CD4-positive, alpha-beta T cell treated with Interleukin-10 for 1 hour (primary cell): ENCODE measurements around the gene NFIX.

Source experiments
- DNase-seq: peaks from one replicate; pipeline ENCODE4 v3.0.0-alpha.2; 2020

The NFIX gene

DNA sequence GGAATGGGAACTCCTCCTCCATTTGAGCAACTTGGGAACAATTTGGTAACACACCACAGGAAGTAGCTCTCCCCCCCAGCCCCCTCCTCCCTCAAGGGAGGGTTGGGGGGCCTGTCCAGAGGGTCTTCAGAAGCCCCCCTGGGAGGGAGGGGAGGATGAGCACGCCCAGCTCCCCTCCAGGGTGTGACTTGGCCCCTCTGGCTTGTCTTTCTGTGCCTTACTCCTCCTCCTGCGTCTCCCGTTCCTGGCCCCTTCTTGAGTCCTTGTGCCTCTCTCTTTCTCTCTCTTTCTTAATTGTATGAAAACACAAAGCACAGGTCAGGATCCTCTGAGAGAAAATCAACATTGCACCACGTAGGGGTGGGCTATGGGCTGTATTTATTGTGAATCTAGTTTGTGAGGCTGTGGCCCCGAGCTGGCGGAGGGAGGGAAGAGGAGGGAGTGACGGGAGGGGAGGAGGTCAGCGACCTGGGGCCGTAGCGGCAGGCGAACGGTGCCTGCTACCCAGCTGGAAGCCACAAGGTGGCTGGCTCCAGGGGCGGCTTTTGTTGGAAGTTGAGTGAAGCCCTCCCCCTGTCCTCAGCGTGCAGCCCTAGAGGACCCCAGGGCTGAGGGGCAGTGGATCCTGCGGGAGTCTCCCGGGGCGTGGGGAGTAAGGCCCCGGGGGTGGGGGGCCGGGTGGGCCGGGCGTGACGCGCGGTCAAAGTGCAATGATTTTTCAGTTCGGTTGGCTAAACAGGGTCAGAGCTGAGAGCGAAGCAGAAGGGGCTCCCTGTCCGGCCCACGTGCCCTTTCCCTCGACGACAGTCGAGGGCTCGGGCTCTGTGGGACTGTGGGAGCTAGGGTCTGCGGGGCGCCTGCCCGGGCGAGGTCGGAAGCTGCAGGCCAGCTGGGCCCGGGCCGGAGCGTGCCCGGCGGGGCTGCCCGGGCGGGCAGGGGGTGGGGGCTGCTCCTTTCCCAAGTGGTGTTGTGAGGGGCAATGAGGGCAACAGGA is 101.0 kb downstream of the NFIX start:
- peak; percentile 22 for DNase-seq

DNA sequence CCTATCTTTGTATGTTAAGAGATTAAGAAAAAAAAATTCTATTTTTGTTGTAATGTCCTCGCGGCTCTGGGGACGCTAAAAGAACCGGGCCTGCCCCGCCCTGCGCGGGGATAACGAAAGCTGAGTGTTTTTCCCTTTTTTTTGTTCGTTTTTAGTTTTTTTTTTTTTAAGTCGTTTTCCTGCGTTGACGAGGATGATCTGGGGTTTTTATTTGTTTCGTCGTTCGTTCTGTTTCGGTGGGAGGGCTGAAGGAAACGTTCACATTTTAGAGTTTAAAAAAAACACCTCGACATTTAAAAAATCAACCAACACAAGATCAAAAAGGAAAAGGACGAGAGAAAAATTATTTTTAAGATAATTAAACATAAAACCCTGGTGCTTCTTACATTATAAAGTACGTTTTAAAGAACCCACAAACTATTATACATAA is 101.8 kb downstream of the NFIX start:
- DNase-seq, result peak; percentile 31

DNA sequence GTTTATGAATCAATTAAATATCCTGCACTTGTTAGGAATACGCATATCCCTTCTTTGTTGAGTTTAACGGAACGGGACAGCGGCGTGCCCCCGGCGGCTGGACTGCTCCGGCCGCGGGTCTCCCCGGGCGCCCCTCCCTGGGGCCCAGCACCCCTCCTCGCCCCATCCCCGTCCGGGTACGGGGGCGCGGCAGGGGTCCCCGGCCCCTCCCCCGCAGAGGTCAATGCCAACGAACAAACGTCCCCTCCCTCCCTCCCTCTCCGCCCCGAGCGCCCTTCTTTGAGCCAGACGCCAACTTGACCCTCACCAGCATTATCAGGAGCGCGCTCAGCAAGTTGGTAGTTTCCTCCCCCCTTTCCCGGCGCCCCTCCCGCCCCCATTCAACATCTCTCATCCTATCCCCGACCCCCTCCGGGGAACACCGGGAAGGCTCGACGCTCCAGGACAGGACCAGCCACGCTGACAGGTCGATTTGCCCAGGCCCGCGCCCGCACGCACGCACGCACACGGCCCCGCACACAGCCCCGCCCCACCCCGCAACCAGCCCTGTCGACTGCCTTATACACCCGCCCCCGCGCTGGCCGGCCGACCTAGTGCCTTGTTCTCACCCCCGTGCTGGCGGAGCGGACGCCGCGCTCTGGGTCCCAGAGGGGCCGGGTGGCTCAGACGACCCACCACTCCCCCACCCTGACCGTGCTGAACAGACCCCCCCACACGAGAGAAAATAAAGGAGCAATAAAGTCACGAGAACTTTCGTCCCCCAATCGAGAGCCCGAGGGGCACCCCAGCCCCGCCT is 102.4 kb downstream of the NFIX start:
- DNase-seq, result no peak

DNA sequence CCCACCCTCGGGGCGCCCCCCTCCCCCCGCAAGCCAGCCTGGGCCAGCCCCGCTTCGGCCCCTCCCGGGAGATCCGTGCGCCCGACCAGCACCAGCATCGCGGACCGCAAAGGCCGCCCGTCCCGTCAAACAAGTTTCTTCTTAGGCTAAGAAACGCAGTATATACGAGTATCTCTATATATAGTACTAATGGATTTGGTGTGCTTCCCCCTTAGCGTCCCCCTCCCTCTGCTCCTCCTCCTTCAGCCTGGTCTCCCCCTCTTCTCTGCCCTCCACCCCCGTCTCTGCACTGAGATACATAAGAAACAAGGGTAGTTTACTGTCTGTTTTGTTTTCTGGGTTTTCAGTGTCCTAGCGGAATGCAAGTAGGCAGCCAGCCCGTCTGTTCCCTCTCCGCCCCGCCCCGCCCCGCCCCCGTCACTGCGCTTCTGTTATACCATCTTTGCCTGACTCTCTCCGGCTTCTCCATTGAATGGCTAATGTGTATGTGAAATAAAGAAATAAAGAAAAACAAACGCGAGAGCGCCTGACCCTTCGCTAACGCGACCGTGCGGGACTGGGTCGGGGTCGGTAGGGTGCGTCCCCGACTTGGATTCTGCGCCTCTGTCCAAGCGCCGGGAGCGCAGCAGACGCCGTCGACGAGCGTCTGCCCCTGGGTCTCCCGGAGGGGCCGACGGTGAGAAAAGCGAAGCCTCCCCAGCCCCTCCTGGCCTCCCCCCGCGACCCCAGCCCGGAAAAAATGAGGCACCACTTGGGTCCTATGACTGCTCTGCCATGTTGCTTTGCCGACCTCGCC is 103.2 kb downstream of the NFIX start:
- DNase-seq, result peak; percentile 50

DNA sequence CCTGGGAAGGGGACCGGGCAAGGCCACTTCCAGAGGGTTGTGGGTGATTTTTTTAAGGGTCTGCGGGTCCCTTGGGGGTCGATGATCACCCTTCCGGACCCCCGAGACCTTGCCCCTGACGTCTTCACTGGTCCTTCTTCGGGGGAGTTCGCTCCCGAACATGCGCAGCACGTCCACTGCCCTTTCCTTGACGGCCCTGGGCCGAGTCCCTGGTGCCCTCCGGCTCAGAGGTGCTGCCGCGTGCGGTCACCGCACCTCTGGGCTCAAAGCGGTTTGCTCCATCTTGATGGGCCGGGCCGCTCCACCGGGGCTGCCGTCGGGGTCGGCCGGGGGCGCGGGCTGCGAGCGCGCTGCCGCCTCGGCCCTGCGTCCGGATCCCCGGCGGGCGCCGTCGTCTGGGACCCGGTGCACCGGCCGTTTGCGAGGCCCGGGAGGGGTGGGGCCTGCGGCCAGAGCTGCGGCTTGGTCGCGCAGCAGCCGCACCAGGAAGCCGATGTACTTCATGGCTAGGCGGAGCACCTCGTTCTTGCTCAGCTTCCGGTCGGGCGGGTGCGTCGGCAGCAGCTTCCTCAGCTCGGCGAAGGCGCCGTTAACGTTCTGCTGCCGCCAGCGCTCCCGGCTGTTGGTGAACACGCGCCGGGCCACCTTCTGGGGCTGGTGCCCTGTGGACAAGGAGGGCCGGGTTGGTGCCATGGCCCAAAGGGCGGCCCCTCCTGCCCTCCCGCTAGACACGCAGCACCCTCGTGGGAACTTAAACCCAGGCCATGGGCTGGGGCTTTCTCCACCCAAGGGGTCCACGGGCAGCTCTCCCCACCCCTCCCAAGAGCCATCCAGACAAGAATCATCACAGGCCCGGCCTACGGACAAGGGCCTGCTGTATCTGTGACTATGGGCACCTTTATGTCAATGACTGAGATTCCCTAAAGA is 104.1 kb downstream of the NFIX start:
- peak; percentile 83 for DNase-seq

DNA sequence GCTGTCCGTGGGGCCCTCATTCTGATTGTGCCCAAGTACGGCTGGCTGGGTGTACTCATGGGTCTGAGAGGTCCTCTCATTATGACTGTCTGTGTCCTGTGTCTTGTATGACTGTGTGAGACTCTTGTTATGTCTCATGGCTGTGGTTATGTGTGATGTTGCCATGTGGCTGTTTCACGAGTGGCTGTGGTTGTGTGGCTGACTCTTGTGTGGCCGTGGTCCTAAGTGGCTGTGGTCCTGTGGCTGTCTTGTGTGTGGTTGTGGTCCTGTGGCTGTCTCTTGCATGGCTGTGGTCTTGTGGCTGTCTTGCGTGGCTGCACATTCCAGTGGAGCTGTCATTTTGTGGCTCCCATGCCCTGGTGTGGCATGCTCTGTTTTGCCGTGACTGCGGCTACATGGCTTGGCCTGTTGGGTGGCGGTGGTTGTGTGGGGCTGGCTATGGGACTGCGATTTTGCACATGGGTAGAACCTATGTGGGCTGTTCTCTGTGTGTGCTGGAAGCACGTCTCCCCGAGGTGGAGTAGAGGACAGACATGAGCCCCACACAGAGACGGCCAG is 104.8 kb downstream of the NFIX start:
- peak; percentile 84 for DNase-seq

DNA sequence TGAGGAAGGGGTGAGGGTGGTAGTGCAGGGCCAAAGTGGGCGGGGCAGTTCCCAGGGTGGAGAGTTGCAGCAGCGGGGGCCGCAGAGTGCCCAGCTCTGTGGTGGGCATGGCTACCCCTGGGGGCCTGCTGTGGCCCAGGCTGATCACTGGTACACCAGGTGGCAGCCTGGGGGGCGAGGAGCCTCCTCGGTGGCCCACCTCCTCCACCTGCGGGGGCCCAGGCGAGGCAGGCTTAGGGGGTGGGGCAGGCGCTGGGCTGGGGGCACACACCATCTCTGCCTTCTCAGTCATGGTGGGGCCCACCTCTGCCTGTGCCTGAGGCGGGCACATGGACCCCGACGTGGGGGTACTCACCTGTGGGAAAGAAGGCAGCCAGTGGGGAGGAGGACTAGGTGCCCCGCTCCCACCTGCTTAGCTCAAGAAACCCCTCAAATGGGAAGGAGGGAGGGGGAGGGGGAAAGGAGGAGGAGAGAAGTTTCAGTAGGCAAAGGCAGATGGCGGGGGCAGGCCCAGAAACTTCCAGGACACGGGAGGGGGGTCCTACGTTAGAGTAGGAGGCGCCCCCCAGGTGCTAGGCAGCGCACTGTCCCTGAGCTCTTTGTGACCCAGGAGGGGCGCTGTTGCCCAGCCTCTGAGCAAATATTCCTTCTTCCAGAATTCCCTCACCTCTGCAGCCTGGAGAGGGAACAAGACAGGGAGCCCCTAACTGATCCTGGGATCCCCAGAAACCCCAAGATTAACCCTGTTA is 105.7 kb downstream of the NFIX start:
- no peak for DNase-seq

DNA sequence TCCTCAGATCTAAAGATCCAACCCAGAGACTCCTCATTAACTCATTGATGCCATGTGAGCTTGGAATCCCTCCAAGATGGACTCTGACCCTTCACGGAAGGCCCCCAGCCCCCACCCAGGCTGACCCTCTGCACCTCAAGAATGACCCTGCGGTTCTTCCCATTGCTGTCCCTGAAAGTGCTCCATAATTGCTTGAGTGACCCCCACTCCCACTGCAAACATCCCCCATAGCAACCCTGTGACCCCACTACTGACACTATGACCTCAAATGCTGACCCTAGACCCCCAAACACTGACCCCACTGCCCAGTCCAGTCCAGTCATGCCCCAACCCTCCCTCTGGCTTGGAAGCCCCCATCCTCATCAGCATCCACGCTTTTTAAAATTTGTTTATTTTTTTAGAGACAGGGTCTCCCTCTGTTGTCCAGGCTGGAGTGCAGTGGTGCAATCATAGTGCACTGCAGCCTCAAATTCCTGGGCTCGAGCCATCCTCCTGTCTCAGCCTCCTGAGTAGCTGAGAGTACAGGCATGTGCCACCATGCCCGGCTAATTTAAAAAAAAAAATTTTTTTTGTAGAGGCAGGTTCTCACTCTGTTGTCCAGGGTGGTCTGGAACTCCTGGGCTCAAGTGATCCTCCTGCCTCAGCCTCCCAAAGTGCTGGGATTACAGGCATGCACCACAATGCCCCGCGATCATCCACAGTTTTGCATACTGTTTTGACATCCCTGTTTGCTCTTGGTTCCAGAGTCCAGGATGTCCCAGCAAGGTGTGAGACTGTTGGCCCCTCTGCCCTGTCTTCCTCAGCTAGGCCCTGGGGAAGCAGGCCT is 106.5 kb downstream of the NFIX start:
- DNase-seq, result no peak

DNA sequence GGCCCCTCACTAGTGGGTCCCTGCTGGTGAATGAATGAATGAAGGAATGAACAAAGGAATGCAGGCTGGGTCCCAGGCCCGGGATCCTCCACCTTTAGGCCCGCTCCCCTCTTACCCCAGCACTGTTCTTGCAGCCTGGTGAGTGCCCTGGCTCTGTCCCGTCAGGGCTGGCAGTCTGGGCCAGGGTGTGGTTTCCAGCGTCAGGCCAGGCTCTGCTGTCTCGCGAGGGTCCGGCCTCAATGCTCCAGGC is 107.1 kb downstream of the NFIX start:
- DNase-seq, result no peak

DNA sequence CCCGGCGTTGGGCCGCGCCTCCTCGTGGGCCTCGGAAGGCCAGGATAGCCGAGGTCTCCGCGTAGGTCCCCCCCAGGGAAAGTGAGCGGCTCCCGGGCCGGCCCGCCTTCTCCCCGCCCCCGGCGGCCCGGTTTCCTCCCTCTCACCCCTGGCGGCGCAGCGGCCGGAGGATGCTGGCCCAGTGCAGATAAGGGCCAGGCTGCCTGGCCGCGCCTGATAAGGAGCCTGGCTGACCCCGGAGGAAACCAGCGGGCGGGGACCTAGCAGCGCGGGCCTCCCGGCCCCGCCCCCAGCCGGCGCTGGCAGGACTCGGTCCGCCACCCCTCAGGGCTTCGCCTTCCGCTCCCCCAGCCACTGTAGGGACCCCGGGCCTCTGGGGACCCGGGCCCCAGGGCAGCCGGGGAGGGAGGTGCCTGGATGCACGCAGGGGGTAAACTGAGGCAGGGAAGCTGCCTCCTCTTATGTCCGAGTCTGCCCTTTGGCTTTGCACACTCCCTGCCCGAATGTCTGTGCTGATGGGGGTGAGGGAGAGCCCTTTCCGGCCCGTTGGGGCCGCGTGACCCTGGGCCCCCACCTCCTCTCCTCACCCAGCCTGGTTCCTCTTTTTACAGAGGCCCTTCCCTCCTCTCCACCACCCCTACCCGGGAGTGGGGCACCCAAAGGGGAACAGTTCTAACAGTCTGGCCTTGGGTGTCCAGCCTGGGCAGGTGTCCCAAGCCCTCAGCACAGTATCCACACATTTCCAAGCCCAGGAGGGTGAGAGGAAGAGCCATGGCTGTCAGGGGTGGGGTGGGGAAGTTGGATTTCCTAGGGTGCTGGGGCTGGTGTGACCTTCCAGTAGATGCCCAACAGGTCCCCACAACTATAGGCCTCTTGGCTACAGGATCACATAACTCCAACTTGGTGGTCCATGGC is 107.6 kb downstream of the NFIX start, which contains the start of gene LYL1:
TSS of gene LYL1 (minus strand) at position 193 of the 915 bp plus-strand sequence. CDS start 1,687 bp downstream, outside the sequence.
- peak; percentile 43 for DNase-seq

DNA sequence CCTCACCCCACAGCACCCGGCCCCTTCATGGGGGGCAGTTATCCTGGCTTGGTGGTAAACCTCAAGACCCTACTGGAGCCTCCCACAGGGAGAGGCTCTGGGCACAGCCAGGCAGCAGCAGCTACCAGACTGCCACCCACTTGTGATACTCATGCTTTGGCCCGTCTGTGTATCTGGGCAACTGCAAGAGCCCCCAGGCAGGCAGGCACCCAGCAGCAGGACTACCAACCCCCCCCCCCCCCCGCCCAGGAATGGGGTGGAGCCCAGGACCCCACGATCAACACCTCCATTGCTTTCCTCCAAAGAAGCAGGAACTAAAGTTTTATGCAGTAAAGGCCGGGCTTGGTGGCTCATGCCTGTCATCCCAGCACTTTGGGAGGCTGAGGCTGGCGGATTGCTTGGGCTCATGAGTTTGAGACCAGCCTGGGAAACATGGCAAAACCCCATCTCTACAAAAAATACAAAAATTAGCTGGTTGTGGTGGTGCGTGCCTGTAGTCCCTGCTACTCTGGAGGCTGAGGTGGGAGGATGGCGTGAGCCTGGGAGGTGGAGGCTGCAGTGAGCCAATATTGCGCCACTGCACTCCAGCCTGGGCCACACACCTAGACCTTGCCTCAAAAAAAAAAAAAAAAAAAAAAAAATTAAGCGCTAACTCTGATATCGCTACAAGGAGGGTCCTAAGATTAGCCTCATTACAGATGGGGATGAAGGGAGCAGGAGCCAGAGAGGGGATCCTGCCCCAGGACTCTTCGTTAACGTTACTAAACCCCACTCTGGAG is 108.5 kb downstream of the NFIX start:
- no peak for DNase-seq

DNA sequence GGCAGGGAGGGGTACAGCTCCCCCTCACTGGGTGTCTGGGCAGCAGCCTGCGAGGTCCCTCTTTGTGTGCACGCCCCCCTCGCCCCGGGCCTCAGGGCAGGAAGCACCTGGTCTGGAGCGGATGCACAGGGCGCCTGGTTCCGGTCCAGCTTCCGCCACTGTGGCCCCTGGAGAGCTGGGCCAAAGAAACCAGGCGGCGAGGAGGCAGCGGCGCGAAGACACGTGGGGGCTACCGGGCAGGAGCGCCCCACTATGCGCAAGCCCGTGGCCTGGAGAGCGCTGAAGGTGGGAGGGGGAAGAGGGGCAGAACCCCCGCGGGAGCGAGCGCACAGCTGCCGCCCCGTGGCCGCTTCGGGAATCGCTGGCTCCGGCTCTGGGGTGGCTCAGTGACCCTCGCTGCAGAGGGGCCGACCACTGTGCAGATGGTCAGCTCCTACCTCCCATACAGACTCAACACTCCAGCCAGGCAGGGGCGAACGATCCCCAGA is 109.1 kb downstream of the NFIX start:
- DNase-seq, result peak; percentile 70

DNA sequence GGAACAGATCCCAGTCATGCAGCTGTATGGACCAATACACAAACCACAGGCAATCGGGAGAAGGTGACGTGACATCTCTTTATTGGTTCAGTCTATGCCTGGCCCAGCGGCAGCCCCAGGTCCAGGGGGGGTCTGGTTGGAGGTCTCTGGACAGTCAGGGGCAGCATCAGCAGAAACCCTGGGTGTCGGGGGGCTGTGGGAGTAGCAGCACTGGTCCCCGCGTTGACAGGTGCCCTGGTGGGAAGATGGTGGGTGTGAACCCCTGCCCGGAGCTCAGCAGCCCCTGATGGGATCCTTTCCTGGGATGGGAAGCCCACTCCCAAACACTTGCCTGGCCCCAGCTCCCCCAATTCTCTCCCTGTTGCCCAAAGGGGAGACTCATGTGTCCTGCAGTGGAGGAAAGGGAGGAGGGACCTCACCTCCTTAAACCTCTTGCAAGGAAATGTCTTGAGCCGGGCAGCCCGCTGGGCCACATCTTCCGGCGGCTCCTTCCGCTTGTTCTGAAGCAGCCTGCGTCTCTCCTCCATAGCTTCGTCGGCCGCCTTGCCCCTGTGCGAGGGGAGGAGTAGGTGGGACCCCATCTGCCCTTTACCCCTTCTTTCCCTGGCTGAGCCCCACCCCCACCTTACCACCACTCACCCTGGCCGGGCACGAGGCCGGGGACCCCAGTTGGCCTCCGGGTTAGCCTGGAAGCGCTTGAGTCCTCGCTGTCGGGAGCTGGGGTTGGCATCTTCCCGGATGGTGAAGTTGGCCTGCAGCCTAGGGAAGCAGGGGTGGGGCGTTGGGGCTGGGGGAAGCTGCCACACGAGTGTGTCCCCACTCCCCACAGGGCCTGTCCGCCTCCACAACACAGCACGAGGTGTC is 109.8 kb downstream of the NFIX start:
- DNase-seq, result peak; percentile 40

DNA sequence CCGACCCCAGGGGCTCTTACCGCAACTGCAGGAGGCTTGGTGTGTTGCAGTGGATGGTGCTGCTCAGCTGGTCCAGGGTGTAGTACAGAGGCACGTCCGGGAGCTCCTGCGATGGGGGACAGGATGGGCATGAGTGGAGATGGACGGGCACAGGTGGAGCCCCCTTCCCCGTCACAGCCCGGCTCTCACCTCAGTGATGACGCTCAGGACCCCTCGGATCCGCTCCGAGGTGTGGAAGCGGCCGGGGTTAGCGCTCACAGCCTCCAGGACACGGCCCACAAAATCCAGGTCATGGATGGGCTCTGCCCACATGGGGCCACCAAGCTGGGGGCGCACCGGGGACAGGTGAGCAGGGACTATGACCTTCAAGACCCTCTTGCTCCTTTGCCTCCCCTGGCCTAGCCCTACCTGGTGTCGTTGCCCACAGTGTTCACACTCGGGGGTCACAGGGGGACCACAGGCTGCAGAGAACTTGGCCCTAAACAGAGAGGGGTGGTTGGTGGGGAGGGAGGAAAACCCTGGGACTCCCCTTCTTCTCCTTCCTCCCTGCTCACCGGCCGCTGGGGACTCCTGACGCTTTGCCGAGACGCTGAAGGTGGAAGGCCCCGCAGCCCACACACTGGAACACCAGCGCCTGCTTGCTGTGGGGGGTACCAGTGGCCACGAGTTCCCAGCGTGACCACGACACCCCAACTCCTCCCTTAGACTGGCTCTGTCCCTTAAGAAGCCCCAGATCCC is 114.3 kb downstream of the NFIX start:
- DNase-seq, result no peak

DNA sequence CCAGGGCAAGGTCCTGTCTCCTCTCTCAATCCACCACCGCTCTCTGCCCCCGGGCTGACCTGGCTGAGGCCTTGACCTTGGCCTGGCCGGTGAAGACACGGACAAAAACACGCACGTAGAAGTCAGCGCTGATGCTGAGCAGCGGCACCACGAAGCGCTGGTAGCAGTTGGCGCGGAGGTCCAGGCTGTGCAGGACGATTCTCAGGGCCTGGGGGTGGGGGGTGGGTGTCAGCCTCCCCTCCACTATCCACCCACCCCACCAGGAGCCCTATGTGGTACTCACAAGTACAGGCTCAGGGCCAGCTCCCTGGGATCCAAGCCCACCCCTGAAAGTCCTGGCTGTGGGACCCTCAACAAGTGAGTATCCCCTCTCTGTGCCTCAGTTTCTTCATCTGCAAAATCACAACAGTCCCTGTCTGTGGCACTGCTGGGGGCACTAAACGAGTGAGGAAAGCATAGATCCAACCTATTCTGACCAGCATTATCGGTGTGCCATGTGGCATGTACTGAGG is 114.9 kb downstream of the NFIX start:
- DNase-seq, result no peak

DNA sequence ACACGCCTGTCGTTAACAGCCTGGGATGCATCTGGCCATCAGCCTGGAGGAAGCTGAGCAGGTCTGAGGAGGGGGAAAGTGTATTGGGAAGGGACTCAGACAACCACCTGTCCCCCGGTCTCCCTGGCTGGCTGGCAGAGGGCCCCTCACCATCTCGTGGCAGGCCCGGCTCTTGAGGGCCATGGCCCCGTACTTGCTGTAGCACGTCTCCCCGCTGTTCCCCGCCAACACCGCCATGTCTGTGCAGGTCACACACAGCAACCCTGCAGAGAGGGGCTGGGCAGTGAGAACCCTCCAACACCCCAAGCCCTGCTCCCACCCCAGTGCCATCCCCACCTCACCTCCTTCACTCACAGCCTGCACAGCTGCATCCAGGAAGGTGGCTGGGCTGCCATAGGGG is 117.3 kb downstream of the NFIX start:
- no peak for DNase-seq
